ENCODE data around the gene TECPR1. TPM values are rescaled to one million over a fixed set of nuclear protein-coding genes. Genes with fewer than 3 reads are reported as not detected.

The TECPR1 gene
- total RNA-seq, 1 experiment from 2014 or later = 26.4 TPM

DNA sequence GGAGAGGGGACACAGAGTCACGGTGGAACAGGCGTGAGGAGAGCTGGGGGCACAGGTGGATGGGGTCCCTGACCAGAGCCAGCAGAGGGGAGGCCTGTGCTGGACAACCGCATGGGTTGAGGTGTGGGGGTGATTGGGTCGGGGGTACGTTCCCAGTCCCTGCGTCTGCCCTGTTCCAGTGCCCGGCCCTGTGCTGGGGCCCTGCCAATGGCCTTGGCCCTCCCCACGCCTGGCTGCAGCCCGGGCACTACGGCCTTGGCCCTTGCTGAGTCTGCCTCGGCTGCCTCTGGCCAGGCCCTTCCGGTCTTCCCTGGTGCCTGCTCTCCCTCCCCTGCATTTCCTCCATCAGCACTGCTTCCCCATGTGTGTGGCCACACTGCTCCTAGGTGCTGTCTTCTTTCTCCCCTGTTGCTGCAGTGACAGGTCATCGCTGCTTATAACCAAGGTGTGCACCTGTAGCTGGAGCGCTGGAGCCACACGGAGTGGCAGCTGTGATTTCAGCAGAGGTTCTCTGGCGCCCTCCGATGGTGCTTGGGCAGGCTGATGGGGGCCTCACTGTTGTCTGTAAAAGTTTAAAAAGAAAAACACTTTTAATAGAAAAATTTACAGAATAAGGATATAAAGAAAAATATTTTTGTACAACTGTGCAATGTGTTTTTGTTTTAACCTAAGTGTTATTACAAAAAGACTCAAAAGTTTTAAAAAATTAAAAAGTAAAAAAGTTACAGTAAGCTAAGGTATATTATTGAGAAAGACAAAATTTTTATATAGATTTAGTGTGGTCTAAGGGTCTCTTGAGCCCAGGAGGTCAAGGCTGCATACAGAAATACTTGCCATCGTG, 86.0 kb downstream of the TECPR1 start:
- peaks cover 6% of the 10 kb centered on the region for H3K4me1 Mint-ChIP-seq (ENCODE audit: low read depth, unreplicated experiment)
- no peaks in the 10 kb centered on the region for H3K9me3 Mint-ChIP-seq (ENCODE audit: unreplicated experiment)
- TF ChIP-seq, protein P1, sequence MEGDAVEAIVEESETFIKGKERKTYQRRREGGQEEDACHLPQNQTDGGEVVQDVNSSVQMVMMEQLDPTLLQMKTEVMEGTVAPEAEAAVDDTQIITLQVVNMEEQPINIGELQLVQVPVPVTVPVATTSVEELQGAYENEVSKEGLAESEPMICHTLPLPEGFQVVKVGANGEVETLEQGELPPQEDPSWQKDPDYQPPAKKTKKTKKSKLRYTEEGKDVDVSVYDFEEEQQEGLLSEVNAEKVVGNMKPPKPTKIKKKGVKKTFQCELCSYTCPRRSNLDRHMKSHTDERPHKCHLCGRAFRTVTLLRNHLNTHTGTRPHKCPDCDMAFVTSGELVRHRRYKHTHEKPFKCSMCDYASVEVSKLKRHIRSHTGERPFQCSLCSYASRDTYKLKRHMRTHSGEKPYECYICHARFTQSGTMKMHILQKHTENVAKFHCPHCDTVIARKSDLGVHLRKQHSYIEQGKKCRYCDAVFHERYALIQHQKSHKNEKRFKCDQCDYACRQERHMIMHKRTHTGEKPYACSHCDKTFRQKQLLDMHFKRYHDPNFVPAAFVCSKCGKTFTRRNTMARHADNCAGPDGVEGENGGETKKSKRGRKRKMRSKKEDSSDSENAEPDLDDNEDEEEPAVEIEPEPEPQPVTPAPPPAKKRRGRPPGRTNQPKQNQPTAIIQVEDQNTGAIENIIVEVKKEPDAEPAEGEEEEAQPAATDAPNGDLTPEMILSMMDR (IDR thresholded peaks at IDR 0.05; ENCODE audit: insufficient read depth in 1 of 2, low read depth in 1 of 2, low read length in 1 of 2, severe bottlenecking in 1 of 2, unreplicated experiment in 1 of 2) = peak; percentile 77 to 80
- H3K27ac Mint-ChIP-seq (ENCODE audit: unreplicated experiment) = no peak overlapping the region
- H3K4me3 ChIP-seq (ENCODE audit: low read depth, low read length) = no peak overlapping the region
- no peaks in the 10 kb centered on the region for H3K27me3 Mint-ChIP-seq (ENCODE audit: insufficient read depth, unreplicated experiment)
- intact Hi-C loops (cut with micrococcal nuclease; ENCODE audit: unreplicated experiment) = loop anchor here (5.0 kb wide), 1 partner anchor 294 kb away; the partner anchor contains the start of gene ASNS
- POLR2A ChIA-PET = no interaction called here
- H3K9me3 ChIP-seq = no peaks in the 10 kb centered on the region
- no peak overlapping the region for H3K4me3 Mint-ChIP-seq (ENCODE audit: unreplicated experiment)
- no peaks in the 10 kb centered on the region for H3K4me1 ChIP-seq
- CTCF ChIA-PET = interaction anchor here (0.6 to 5.5 kb wide), 7 partner anchors 17 to 293 kb away, joined by 3 to 79 read pairs (median 4); partner anchors contain the start of gene LMTK2
- DNase-seq = peak; percentile 73 to 77
- no peaks in the 10 kb centered on the region for H3K36me3 ChIP-seq (ENCODE audit: control insufficient read depth, insufficient read depth, low read length)
- H3K27me3 ChIP-seq (replicated peaks; ENCODE audit: control insufficient read depth, insufficient read depth, low read length) = no peaks in the 10 kb centered on the region
- H3K36me3 Mint-ChIP-seq (ENCODE audit: insufficient read depth, unreplicated experiment) = peaks cover 6% of the 10 kb centered on the region
- BruUV-seq (replicated peaks) = no TSS peak

Other genes with a start within 250 kb of the TECPR1 start
- gene LMTK2, start 145.4 kb downstream of the TECPR1 start, total RNA-seq (2022) = 21.9 and 22.3 TPM in 2 replicates
- gene BHLHA15, start 40.8 kb downstream of the TECPR1 start, total RNA-seq (2022) = 3.4 and 3.6 TPM in 2 replicates
- 197 and 224 TPM in 2 replicates for gene BRI3, start 29.5 kb upstream of the TECPR1 start, total RNA-seq (2022)
- 60.9 and 66.9 TPM in 2 replicates for gene BAIAP2L1, start 148.9 kb upstream of the TECPR1 start, total RNA-seq (2022)